ENCODE data around the gene TSHZ1.
"Not testable (repeated sequence)": the region's sequence is repeated elsewhere in the genome, so short reads cannot be mapped to it uniquely, and the experiment has no call there.

The TSHZ1 gene

DNA sequence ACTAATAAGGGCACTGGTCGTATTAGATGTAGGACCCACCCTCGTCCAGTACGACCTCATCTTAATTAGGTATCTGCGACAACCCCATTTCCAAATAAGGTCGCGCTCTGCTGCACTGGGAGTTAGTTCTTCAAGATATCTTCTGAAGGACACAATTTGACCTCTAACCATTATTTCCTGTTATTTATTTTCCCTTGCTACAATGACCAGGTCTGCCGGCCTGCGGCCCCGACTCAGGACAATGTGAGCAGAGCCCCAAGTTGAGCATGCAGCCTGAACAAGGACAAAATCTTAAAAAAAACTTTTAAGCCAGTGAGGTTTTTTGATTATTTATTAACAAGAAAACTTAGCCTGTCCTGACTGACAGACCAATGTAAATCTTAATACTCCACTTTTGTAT is 109.3 kb downstream of the TSHZ1 start:
- DNase-seq: no peak

GRCh38 chr18:75320506-75320905 is 109.9 kb downstream of the TSHZ1 start:
- DNase-seq: no peak

GRCh38 chr18:75321431-75321830 is 110.8 kb downstream of the TSHZ1 start:
- DNase-seq: no peak

- no peak for DNase-seq
Observed at GRCh38 chr18:75322206-75322605, 111.6 kb downstream of the TSHZ1 start.

GRCh38 chr18:75323821-75324585 is 113.4 kb downstream of the TSHZ1 start:
- DNase-seq: no peak

GRCh38 chr18:75324686-75325257 is 114.2 kb downstream of the TSHZ1 start:
- DNase-seq: no peak

DNA sequence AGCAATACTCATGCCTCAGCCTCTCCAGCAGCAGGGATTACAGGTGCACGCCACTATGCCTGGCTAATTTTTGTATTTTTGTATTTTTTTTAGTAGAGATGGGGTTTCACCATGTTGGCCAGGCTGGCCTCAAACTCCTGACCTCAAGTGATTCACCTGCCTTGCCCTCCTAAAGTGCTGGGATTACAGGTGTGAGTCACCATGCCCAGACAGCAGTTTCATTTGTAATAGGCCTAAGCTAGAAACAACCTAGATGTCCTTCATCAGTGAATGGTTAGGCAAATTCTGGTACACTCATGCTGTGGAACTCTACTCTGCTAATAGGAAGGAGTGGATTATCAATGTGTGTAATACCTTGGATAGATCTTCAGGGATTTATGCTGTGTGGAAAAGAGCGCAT is 119.2 kb downstream of the TSHZ1 start:
- not testable (repeated sequence) for DNase-seq

DNA sequence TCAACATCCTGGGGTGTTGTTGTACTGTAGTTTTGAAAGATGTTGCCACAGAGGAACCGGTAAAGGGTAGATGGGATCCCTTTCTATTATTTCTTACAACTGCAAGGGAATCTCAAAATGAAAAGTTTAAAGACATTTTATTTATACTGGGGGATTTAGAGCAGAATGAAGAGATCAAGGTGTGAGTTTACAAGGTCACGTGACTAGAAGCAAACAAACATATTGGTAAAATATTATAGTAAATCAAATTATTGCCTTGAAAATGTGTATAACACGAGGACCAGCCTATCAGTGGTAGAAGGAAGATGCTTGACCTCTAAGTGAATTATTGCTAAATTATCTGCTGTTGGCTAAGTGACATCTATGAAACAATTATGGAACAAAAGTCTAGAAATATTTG is 119.7 kb downstream of the TSHZ1 start:
- DNase-seq: no peak

DNA sequence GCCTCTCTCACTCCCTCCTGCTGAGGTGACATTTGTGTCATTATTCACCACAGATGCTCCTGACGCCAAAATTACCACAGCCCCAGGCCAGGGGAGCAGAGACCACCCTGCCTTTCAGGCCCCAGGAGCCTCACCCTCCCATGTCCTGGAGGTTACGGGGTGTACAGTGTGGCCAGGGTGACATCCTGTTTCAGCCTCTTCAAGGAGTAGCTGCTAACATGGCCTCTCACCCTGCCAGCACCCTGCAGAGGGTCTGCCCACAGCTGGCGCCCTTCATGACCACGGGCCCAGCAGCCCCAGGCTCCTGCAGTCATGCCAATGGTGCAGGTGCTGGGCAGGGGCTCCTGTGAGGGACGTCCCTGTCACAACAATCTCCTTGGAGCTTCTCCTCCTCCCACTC is 124.3 kb downstream of the TSHZ1 start:
- no peak for DNase-seq

DNA sequence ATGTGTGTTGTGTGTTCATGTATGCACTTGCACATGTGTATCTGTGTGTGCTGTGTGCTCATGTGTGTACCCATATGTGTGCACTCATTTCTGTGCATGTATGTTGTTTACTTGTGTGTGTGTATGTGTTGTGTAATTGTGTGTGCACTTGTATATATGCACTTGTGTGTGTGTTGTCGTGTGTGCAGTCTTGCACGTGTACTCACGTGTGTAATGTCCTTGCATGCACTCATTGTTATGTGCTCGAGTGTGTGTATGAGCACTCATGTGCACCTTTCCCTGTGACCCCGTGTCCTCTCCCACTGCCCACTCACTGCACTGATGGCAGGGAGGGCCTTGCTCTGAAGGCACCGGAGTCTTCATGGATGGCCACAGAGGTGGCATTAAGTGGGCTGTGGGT is 124.9 kb downstream of the TSHZ1 start:
- DNase-seq: no peak

DNA sequence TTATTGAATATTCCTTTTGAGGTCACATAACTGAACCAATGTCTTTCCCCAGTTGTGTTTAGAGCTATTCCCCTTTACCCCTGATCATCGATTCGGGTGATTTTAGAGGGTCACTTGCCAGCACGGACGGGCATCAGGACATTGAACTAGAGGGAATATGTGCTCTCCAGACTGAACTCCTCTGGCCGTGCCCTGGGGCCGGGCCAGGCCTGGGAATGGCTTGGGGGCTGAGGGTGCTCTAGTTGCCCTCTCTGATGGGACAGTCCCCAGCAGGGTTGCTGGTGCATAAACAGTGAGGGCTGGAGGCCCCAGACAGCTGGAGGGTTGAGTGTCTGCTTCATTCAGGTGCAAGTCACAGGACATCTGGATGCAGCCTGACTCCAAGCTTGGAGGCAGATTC is 126.2 kb downstream of the TSHZ1 start:
- no peak for DNase-seq

- DNase-seq: no peak
Observed at GRCh38 chr18:75337348-75337747, 126.8 kb downstream of the TSHZ1 start.

- DNase-seq: no peak
Observed at GRCh38 chr18:75338631-75339030, 128.0 kb downstream of the TSHZ1 start.

Measured in fibroblast of skin of back (primary cell).